C4-2B (cell line): ENCODE measurements around the gene JAKMIP1.

ENCODE experiments used
- CTCF ChIP-seq: fragments of 450-650 bp; conservative IDR thresholded peaks from 2 replicates; pipeline ENCODE4 v1.5.1; 2017; ENCODE audit warnings: mild to moderate bottlenecking
- ZFX ChIP-seq: fragments of 450-650 bp; IDR thresholded peaks from 2 replicates; pipeline ENCODE4 v1.6.1; 2017

DNA sequence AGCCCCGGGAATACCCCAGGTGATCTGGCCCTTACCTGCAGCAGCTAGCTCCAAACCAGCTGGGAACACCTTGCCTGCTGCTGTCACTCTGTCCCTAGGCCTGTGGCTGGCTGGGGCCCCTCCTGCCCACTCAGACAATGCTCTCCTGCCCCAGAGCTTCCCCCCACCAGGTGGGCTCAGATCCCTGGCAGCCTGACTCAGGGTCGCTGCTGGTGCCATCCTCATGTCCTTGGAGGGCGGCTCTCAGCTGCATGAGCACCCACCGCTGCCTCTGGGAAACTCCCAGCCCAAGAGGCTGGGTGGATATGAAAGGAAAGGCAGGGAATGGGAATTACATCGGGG is 197.9 kb downstream of the JAKMIP1 start:
- TF ChIP-seq CTCF (no peak), ZFX (no peak)
